IPS-NIHi11 (cell line): Measurements from ENCODE around the gene TAAR9.

Experiments used
- DNase-seq: peaks from one replicate; pipeline ENCODE4 v3.0.0; 2012; ENCODE audit warnings: mixed read lengths, low spot score

TAAR9 gene, protein sequence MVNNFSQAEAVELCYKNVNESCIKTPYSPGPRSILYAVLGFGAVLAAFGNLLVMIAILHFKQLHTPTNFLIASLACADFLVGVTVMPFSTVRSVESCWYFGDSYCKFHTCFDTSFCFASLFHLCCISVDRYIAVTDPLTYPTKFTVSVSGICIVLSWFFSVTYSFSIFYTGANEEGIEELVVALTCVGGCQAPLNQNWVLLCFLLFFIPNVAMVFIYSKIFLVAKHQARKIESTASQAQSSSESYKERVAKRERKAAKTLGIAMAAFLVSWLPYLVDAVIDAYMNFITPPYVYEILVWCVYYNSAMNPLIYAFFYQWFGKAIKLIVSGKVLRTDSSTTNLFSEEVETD

DNA sequence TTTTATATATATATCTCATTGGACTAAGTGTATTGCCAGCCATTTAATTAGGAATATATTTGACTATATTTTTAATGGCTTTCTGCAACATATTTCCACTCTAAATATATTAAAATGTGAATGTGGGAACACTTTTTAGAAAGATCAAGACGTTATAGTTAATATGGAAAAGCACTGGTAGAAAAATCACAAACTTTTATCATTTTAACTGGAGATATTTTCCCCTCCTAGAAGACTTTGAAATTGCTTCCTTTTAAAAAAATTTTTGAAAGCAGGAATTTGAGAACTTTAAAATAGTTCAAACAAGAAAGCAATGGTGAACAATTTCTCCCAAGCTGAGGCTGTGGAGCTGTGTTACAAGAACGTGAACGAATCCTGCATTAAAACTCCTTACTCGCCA, at the start of gene TAAR9:
Gene TAAR9, plus strand, starts transcription at position 301 of the 400 bp plus-strand sequence. Its CDS starts 13 bp downstream, at position 314.
- no peak for DNase-seq

DNA sequence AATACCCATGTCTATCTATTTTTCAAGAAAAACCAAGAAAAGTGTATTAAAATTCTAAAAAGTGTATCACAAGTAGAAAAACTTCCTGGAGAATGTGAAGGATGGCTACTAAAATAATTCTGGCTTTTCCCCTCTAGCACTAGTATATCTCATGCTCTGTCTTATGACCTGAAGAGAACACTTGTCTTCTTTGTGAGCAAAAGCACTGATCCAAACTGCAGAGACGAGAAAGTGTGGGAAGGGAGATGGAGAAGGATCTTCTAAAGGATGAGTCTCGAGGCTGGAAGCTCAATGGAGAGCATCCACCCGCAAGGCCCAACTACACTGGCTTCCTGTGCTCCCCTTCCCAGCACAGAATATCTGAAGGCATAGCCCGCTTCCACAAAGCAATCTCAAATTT, 48.7 kb upstream of the TAAR9 start:
- DNase-seq, result no peak

DNA sequence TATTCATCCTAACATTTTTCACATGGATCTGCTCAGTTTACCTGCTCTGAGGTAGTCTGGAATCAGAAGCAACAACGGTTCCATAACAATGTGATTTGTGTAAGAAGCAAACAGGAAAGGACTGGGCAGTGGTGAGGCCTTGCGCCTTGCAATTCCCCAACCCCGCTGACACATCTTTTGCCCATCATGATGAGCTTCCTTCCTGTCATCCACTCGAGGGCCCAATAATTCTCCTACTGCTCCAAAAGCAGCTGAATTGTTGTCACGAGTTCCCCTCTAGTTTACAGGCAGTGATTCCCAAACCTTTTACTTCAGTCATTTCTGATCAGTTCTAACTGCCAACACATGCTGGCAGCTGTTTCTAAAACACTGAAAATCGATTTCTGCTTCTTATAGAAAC, 48.1 kb upstream of the TAAR9 start:
- no peak for DNase-seq

DNA sequence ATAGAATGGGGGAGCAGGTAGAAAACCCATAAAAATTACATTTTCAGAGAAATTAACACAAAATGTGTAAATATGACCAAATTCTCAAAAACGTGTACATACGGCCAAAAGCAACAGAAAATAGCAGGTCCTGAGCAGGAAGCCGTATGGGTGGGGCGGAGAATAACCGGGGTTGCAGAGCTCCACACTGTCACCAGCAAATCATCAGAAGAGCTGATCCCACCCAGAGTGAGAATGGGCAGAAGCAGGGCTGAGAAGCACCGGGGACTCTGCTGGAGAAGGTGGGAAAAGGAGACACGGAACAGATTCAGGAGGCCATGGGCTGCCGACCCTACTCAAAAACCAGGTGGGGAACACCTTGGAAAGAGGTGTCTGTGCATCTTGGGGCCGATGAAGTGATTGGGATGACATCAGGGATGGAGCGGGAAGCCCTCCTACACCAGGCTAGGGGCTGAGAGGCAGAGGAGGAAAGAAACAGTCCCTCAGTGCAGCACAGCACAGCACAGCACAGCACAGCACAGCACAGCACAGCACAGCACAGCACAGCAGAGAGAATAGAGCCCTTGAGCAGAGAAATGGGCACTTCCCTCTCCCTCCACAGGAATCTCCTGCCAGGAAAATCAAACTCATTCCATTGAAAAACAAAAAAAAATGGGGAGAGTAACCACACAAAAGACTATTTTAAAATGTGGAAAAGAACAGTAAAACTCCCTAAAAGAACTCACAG, 47.4 kb upstream of the TAAR9 start:
- no peak for DNase-seq

DNA sequence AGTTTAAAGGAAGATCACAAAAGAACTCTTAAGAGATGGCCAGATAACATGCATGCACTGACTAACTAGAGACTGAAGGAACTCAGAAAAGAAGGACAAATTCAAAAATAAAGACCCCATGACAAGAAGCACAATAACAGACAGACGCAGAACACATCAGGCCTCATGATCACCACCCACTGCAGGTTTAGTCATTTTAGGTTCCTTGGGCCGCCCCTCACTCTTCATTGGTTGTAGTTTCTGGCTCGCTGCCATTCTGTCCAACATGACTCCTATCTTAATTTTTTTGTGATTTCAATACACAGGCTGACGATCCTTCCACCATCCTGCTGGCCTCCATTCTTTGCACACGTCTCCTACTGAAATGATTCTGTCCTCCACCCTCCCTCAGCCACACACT, 46.8 kb upstream of the TAAR9 start:
- peak; percentile 14 for DNase-seq

DNA sequence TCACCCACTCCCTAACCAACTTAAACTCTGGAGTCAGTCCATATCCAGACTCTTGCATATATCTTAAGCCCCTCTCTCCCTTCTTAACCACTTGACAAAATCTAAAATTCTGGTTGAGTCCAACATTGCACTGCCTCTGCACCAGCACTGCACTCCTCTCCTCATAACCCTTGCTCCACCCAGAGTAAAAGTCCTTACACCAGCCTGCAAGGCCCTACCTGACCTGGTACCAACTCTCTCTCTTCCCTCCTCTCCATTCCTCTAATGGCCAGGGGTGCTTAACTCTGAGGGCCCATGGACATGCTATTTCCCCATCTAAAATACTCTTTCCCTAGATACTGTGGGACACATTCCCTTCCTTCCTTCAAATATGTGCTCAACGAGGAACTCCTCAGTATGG, 46.2 kb upstream of the TAAR9 start:
- no peak for DNase-seq

DNA sequence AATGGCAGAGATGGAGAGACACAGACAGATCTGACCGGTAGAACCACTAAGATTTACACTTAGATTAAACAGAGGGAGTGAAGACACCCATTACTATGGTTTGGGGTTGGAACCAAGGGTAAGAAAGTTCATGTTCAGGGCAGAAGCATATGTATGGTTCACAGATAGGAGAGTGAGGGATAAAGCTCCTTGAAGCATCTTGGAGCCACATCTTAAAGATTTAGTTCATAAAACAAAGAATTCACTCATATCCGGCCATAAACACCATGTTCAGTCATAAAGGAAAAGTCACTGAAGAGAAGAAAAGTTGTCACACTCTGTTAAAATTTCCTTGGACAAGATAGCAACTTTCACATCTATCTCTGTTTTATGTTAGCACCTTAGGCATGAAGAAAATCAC, 43.1 kb upstream of the TAAR9 start:
- no peak for DNase-seq

DNA sequence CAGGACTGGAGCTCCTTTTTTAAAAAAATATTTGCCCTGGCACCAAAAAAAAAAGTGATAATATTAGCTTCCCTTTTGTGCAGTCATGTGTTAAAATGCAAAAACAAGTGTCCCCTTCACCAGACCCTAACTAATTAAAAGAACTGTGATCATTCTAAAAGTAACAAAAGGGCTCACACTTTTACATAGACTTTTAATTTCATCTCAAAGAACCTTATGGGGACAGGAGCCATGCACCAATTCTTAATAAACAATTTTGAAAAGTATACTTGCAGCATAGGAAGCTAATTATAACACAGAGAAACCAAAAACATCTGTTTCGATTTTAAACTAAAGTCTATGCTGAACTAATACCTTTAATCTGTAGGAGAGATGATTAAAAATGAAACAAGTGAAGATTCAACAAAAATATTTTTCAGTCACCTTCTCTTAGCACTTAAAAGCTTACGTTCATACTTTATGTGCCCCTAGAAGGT, 42.4 kb upstream of the TAAR9 start:
- no peak for DNase-seq

DNA sequence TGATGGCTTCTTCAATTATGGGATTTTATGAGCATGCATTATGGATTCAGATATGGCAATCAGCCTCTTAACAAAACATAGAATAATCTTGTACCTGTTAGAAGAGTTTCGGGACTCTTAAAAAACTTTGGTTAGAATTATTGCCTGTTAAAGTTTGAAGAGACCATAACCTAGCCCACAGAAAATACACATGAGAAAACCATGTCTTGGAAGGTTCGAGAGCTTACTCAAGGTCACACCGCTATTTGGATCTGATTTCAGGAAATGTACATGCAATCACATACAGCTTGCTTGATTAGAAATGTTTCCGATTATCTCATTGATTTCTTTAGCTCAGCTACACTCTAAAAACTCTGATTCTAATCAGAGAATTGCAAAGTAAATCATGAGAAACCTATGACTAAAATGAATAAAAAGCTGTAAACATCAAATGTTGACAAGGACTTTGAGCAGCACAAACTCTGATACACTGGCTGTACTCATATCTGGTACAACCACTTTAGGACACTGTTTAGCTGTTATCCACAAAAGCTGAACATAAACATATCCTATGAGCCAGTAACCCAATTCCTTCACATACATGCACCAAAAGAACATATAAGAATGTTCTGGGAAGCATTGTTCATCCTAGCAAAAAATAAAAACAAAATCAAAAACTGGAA, 41.4 kb upstream of the TAAR9 start:
- no peak for DNase-seq

DNA sequence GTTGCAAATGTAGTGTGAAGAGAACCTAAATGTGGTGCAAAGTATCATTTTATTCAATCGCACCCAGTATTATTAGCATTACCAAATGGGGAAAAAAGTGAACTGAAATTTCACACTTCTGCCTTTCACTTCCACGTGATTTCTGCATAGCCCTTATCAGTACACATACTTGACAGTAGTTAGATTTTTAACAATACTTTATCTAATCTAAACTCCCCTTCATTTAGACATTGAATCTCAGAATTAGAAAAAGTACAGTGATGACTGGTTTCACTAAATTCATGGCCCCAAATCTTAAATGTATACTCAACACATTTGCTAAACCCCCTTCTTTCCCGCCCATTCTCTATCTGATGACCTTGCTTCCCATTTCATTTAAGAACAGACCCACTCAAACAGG, 39.4 kb upstream of the TAAR9 start:
- DNase-seq, result no peak

DNA sequence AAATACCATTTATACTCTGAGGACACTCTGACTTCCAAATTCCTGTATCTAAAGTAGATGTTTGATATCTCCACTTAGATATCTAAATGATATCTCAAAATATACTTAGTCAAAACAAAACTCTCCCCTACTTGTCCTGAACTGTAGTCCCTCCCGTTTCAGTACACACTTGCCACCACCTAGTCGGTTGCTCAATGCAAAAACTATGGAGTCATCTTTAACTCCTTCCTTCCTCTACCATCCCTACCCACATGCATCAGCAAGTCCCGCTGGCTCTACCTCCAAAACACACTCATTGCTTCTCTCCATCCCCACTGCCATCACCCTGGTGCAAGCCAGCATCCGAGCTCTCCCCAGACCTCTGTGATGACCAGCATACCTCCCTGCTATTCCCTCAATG, 38.3 kb upstream of the TAAR9 start:
- DNase-seq, result no peak

DNA sequence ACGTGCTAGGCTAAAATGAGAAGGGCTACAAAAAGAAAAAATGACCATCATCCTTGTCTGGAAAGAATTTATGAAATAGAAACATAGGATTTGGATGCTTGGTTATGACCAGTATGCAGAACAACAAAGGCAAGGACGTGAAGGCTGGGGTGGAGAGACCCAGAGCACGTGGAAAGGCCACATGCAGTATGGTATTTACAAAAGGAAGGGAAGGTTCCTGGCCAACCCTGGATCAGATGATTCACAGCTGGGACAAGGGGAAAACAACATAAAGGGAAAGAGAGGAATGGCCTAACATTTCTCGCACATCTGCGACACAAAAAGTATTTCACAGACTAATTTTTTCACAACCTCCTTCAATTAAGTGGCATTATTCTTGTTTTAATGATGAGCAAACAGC, 33.3 kb upstream of the TAAR9 start:
- no peak for DNase-seq

DNA sequence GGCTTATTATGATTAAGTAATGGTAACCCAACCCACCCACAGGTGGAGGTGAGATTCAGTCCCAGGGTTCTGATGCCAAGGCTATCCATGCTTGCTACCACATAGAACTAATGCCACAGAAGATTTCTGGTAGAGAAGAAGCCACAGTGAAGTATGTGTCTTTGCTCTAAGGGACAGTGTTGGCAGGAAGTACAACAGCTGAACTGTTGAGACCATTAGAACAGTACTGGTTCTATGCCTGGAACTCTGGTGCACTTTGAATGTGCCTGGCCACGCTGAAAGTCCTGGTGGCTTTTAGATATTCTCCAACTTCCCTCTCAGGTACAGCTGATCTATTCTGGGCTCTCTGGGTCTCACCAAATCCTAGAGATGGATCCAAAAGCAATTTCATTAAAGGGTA, 32.9 kb upstream of the TAAR9 start:
- DNase-seq, result no peak

DNA sequence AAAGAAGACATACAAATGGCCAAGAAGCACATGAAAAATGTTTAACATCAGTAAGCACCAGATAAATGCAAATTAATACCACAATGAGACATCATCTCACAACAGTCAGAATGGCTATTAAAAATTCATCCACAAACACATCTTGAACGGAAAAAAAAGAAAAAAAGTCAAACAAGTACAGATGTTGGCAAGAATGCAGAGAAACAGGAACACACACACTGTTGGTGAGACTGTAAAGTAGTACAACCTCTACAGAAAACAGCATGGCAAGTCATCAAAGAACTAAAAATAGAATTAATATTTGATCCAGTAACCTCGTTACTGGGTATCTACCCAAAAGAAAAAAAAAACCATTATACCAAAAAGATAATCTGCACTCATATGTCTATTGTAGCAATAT, 31.6 kb upstream of the TAAR9 start:
- no peak for DNase-seq

DNA sequence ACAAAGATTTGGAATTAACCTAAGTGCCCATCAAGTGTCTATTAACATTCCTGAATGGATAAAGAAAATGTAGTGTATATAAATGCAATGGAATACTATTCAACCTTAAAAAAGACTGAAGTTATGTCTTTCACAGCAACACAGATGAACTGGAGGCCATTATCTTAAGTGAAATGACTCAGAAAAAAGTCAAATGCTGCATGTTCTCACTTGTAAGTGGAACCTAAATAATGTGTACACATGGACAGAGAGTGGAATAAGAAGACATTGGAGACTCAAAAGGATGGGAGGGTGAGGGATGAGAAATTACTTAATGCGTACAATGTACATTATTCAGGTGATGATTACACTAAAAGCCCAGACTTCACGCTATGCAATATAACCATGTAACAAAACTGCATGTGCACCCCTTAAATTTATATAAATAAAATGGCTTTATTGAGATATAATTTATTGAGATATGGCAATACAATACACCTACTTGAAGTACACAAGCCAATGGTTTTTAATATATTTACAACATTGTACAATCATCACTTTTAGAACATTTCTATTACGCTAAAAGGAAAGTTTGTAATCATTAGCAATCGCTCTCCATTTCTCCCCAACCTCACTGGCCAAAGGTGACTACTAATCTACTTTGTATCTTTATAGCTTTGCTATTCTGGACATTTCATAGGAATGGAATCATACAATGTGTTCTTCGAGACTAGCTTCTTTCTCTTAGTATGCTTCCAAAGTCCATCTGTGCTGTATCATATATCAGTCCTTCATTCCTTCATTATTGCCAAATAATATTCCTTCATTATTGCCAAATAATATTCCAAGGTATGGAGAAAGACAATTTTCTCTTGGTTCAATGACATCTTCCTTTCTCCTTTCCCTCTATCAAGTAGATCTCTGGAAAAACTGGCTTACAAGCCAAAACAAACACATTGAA, 30.9 kb upstream of the TAAR9 start:
- no peak for DNase-seq

DNA sequence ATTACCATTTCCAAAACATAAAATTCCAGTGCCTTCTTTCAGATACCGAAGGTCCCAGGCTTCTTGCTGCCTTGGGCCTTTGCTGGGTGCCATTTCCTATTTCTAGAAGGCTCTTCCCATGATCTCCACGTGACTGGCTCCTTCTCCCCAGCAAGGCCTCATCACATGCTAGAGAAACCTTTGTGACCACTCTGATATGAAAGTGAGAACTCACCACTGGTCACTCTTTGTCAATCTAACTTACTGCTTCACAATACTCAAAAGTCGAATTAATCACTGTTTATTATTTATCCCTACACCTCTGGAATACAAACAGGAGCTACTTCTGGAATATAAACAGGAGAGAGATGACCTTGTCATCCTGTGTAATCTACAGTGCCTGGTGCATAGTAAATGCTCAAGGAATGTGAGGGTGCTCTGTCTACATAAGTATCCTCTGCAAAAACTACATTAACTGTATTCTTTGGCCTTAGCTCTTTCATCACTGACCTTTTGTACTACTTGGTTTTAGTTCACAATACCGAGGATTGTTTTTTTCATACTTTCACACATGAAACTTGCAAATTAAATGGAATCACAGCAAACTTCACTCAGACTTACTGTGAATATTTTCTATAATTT, 26.8 kb upstream of the TAAR9 start:
- DNase-seq, result no peak

DNA sequence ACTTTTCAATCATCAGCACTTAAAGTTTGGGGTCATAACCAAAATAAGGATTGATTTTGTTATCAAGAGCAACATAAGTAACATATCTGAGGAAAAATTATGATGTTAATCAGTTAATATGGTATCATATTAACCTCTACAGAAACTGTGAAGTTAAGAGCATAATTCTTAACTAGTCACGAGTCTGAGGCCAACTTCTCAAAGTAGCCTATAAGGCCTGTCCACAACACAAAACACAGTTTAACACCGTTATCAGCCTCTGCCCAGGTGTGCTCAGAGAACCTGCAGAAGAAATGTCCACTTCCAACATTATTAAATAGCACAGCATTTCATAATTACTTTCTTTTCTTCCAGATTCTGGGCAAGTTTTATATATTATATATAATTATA, 26.3 kb upstream of the TAAR9 start:
- no peak for DNase-seq

DNA sequence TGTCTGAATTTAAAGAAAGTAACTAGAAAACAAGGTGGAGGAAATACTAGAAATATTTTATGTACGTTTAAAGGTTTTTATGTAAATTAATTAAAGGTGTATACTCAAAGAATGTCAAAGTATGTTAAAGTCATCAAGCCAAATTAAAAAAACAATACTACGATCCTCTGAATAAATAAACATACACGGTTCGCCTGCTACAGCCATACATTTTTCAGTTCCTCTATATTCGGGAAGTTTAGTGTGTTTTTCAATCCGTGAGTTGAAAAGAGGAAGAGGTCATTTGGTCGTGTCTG, 25.8 kb upstream of the TAAR9 start:
- DNase-seq, result no peak

DNA sequence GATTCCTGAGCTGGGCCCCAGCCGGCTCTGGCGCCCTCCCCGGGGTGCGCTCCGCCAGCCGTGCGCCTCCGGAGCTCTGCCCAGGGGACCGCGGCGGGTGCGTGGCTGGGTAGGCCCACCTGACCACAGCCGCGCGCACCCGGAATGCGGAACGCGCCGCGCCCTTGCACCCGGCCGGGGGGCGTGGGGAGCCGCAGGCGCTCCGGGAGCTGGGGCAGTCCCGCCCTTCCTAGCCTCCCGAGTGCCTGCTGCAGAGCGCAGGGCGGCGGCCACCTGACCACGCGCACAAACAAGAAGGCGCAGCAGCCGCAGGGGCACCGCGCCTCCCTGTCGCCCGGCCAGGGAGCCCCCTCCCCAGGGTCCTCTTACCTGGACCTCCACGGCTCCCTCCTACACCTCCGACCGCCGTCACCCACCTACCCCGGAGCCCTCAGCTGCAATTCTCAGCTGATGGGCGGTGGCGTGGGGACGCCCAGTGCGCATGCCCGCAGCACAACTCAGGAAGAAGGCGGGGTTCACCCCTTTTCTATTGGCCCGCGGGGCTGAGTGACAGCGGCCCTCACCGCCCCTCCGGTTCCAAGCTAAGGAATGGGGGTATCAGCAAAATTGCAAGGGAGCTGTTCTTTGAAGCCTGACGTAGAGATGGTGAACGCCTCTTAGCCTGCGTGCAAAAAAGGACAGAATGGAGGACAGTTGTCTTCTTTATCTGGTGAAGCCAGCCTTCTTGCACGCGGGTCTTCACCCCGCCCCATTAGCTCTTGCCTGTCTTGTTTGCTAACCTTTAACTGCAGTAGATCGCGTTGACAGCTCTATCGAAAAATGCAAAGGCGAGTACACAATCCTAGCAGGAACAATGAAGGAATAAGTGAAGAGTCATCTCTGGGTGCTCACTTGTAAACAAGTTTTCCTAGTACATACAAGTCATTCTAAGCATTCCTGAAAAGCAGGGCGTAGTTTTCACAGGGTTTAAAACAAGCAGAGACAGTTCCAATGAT, 25.1 kb upstream of the TAAR9 start, which contains the start of gene STX7:
Gene STX7, minus strand, starts transcription at position 479 of the 995 bp plus-strand sequence. CDS start 9,586 bp downstream, outside the sequence.
- DNase-seq, result peak; percentile 93

DNA sequence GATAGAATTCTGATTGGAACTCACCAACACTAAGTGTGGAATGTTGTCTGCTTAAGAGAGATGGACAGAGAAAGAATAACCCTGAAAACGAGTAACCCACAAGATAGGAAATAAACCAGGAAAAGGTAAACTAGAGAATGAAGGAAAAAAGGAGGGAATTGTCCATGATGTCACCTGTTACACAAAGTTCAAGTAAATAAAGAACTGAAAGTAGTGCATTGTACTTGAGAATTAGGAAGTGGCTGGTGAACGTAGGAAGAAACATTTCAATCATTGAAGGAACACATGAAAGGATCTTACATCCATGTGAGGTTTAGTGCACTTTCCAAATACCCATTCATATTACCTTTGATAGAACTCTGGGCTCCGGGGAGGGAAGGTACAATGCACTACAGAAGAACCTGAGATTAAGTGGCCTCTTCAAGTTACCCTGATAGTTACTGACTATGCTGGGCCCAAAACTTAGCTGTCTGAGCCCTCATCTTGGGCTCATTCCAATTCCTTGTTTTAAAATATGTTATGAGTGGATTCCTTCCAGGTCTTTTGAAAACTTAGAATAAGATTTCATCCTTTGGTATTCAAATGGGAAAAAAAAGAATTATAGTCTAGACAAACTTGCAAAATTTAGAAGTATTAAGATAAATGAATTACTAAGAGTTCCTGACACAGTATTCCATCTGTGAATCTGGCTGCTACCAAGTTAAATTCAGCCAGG, 24.1 kb upstream of the TAAR9 start:
- DNase-seq, result no peak
